HG03025 (cell line): ENCODE data around the gene OPA1.

Experiments used
- ATAC-seq: cut with Tn5 transposase; IDR thresholded peaks from one replicate; pipeline ENCODE4 v1.9.1; 2021; ENCODE audit warnings: mild to moderate bottlenecking, moderate library complexity; ENCODE audit not compliant: unreplicated experiment, low FRiP score

Gene OPA1

GRCh38 chr3:193693774-193694173 is 100.8 kb downstream of the OPA1 start:
- no peak for ATAC-seq

- ATAC-seq = no peak
Observed at GRCh38 chr3:193701953-193702635, 109.1 kb downstream of the OPA1 start.

DNA sequence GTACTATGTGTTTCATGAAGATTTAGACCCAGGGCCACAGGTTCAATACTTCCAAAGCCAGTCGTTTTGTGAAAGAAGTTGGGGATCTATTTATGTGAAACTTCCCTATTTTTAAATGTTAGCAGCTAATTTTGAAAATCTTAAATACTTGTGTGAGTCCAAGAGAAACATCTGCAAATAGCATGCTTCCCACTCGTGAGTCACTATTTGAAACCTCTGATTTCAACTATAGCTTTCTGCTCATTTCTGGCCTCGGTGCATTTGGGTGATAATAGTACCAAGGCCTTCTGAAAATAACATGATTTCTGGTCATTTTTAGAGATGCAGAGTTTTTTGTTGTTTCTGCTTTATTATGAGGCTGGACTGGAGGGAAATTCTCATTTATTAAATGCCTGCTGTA is 110.0 kb downstream of the OPA1 start:
- no peak for ATAC-seq

- no peak for ATAC-seq
Observed at GRCh38 chr3:193704431-193704830, 111.4 kb downstream of the OPA1 start.

- no peak for ATAC-seq
Observed at GRCh38 chr3:193708270-193708669, 115.3 kb downstream of the OPA1 start.

- no peak for ATAC-seq
Observed at GRCh38 chr3:193710286-193711165, 117.5 kb downstream of the OPA1 start.

DNA sequence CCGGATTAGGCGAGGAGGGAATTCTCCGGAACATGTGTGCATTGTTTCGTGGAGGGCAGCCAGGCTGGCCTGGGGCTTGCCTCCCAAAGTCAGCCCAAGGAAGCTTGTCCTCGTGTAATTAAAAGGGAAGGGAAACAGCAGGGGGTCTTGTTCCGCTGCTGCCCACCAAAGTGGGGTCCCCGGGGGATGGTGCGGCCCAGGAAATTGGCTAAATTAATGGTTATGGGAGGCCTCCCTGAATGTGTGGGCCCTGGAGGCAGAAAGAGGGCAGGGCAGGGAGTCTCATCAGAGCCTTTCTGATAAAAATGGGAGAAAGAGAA is 118.1 kb downstream of the OPA1 start:
- no peak for ATAC-seq

DNA sequence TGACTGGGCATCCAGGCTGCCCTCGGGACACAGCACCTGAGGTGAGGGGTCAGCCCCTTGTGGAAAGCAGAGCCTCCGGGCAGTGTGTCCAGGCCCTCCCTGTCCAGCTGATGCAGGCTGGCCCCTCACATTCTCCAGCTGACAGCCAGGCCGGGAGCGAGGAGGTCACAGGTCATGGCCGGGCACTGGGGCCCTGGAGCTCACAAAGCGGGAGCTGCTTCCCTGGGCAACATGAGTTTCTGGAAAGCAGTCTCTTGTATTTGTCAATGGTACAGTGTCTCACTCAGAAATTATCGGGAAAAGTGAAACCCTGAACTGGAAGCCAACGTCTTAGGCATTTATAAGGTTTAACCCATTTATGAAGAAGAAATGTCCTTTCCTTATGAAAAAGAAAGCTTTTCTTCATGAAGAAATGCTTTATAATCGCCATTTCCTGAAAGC is 118.5 kb downstream of the OPA1 start:
- no peak for ATAC-seq

GRCh38 chr3:193711964-193712598 is 119.1 kb downstream of the OPA1 start:
- no peak for ATAC-seq

GRCh38 chr3:193712938-193713337 is 119.9 kb downstream of the OPA1 start:
- ATAC-seq = no peak

- ATAC-seq = no peak
Observed at GRCh38 chr3:193714523-193715137, 121.6 kb downstream of the OPA1 start.

DNA sequence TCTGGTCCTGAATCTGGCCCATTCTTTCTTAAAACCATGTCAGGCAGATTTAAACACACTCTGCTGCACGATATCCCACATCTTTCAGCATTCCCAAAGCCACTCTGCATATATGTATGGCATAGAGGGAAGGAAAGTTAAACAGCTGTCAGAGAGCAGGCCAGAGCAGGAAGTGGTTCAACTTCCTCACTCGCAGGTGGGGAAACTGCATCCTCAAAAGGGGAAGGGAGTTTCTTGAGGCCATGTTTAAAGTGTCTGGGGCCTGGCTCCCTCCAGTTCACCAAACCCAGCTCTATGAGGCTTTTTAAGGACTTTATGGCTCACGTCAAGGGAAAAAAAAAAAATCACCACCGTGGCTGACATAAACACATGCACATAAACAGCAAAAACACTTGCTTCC is 123.1 kb downstream of the OPA1 start:
- no peak for ATAC-seq

- ATAC-seq = no peak
Observed at GRCh38 chr3:193719735-193720134, 126.7 kb downstream of the OPA1 start.

DNA sequence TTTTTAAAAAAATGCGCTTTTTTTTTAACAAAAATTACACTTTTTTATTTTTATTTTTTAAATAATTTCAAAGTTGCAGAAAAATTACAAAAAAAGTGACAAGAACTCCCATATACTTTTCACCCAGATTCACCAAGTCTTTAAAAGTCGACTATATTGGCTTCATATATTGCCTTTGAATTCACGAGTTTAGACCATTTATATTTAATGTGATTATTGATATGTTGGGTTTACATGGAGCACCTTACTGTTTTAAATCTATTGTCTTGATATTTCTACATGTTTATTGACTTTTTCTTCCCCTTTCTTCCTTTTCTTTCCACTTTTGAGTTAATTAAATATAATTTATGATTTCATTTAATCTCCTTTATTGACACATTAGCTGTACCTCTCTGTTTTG is 127.2 kb downstream of the OPA1 start:
- ATAC-seq = no peak

DNA sequence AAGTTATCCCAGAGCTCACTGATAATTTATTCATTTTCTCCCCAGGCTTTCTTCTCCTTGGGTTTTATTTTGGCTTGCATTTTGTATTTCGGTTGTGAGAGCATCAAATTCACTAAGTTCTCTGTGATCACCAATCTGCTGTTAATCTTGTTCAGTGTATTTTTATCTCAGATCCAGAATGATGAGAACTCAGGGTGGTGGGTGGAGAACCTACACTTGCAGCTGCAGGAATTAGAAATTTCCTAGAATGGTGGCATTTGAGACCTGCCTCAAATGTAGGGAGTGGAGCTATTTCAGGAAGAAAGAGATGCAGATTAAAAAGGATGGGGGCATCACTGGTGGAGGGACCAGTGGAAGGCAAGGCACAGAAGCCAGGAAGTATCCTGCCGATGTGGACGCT is 129.6 kb downstream of the OPA1 start:
- ATAC-seq = no peak

DNA sequence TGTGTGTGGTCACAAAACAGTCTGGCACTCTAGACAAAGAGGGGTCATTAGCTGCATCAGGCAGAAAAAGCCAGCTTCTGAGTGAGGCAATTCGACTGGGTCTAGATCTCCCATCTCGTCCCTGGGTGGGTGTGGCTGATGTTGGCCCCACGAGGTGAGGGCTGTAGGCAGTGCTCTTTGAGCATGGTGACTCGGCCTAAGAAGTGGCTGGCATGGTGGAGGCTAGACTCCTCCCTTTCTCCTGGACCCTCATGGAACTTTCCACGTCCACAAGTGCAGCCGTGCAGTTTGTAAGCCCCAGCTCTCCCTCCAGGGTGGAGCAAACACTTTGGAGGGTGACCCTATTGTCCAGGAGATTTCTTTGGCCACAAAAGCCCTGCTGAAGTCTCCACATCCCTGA is 134.1 kb downstream of the OPA1 start:
- ATAC-seq = no peak

- no peak for ATAC-seq
Observed at GRCh38 chr3:193728429-193729087, 135.6 kb downstream of the OPA1 start.

DNA sequence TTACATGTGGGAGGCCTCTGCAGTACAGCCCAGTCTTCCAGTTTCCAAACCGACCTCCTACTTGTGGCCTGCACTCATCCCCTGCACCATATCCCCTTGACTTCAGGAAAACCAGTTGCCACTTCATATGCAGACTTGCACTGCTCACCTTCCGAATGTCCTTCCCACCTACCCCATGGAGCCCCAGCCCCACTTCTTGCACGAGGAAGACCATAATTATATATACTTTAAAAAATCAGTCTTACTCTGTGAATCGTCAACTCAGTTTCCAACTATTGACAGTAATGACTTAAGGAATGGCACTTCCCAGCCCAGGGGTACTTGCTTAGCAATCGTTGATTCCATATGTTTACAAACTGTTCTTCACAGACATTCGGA is 136.1 kb downstream of the OPA1 start:
- ATAC-seq = no peak

DNA sequence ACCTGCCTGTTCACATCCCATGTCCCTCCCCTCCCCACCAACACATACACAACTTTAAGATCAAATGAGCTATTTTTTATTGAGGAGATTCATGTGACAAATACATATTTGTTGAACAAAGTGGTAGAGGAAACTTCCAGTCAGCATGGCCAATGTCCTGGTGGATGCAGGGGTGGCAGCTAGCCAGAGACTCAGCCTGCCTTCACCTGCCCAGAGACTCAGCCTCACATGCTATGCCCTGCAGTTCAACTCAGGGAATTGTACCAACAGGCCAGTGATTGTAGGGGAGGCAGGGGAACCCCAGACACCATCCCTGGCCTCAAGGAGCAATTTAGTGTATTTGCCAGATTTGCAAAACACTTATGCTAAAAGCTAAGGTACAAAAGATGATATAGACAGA is 136.6 kb downstream of the OPA1 start:
- no peak for ATAC-seq

GRCh38 chr3:193730511-193730910 is 137.5 kb downstream of the OPA1 start:
- ATAC-seq = no peak

- no peak for ATAC-seq
Observed at GRCh38 chr3:193730976-193731375, 138.0 kb downstream of the OPA1 start.
